GM23338 (cell line): ENCODE measurements around the gene DECR2. TPM values are rescaled to one million over a fixed set of nuclear protein-coding genes. Genes with fewer than 3 reads are reported as not detected.
"Not testable (repeated sequence)": the region's sequence is repeated elsewhere in the genome, so short reads cannot be mapped to it uniquely, and the experiment has no call there.

ENCODE experiments used
- ATAC-seq: fragments of 200-7000 bp; cut with Tn5 transposase; 3 replicates; pipeline ENCODE4 v1.9.1; 2020
- DNase-seq: peaks from one replicate; pipeline ENCODE4 v3.0.0-alpha.2; 2015; ENCODE audit warnings: low spot score
- H2AFZ ChIP-seq: fragments of 200-600 bp; sonication (generic); 2 replicates; pipeline ENCODE4 v1.8.0; 2016; ENCODE audit warnings: antibody characterized with exemption, mild to moderate bottlenecking, moderate library complexity
- H3F3A ChIP-seq: fragments of 200-600 bp; sonication (generic); replicated peaks from 2 replicates; pipeline ENCODE4 v1.8.0; 2017; ENCODE audit warnings: antibody characterized with exemption, mixed run types, low read depth
- H3K27ac ChIP-seq: fragments of 200-600 bp; sonication (generic); 2 replicates; pipeline ENCODE4 v1.6.1; 2016; ENCODE audit warnings: low read depth
- H3K27me3 ChIP-seq: fragments of 200-600 bp; sonication (generic); 2 replicates; pipeline ENCODE4 v1.8.0; 2016; ENCODE audit warnings: mild to moderate bottlenecking, mixed run types, moderate library complexity; ENCODE audit not compliant: insufficient read depth
- H3K36me3 ChIP-seq: fragments of 200-600 bp; sonication (generic); 2 replicates; pipeline ENCODE4 v1.8.0; 2016; ENCODE audit warnings: mild to moderate bottlenecking; ENCODE audit not compliant: insufficient read depth
- H3K4me1 ChIP-seq: fragments of 200-600 bp; sonication (generic); 2 replicates; pipeline ENCODE4 v1.8.0; 2016; ENCODE audit warnings: mild to moderate bottlenecking, moderate library complexity; ENCODE audit not compliant: insufficient read depth
- H3K4me2 ChIP-seq: fragments of 200-600 bp; sonication (generic); 2 replicates; pipeline ENCODE4 v1.7.1; 2017; ENCODE audit warnings: mixed run types
- H3K4me3 ChIP-seq: fragments of 200-600 bp; sonication (generic); 2 replicates; pipeline ENCODE4 v1.6.1; 2016; ENCODE audit warnings: mixed run types
- H3K79me2 ChIP-seq: fragments of 200-600 bp; sonication (generic); replicated peaks from 2 replicates; pipeline ENCODE4 v1.8.0; 2017; ENCODE audit warnings: mild to moderate bottlenecking; ENCODE audit not compliant: insufficient read depth
- H3K9me2 ChIP-seq: fragments of 200-600 bp; sonication (generic); 2 replicates; pipeline ENCODE4 v1.8.0; 2017; ENCODE audit not compliant: insufficient read depth
- H4K20me1 ChIP-seq: fragments of 200-600 bp; sonication (generic); replicated peaks from 2 replicates; pipeline ENCODE4 v1.8.0; 2017; ENCODE audit warnings: mild to moderate bottlenecking; ENCODE audit not compliant: insufficient read depth
- H3K27ac Mint-ChIP-seq: 2 replicates; pipeline ENCODE4 v1.8.0; 2020; ENCODE audit warnings: inconsistent platforms, mild to moderate bottlenecking, moderate library complexity, mixed read lengths
- H3K27me3 Mint-ChIP-seq: 3 replicates; pipeline ENCODE4 v1.8.0; 2022; ENCODE audit warnings: low read depth, mild to moderate bottlenecking, moderate library complexity, mixed read lengths, inconsistent platforms; ENCODE audit not compliant: insufficient read depth, poor library complexity
- H3K36me3 Mint-ChIP-seq: 3 replicates; pipeline ENCODE4 v1.8.0; 2021; ENCODE audit warnings: low read depth, mild to moderate bottlenecking, inconsistent platforms, moderate library complexity, mixed read lengths
- H3K4me1 Mint-ChIP-seq: 3 replicates; pipeline ENCODE4 v1.8.0; 2020; ENCODE audit warnings: mild to moderate bottlenecking, inconsistent platforms, mixed read lengths
- H3K4me3 Mint-ChIP-seq: 3 replicates; pipeline ENCODE4 v1.8.0; 2021; ENCODE audit warnings: moderate library complexity, mild to moderate bottlenecking, inconsistent platforms, mixed read lengths
- H3K9me3 Mint-ChIP-seq: 3 replicates; pipeline ENCODE4 v1.8.0; 2020; ENCODE audit warnings: moderate library complexity, mild to moderate bottlenecking, inconsistent platforms, mixed read lengths
- CTCF ChIP-seq, 2 experiments: fragments of 200-600 bp in 1 of 2; sonication (generic) in 1 of 2; conservative IDR thresholded peaks; 2 replicates each; pipeline versions ENCODE4 v1.5.1 to v1.6.1; 2016 to 2017; ENCODE audit warnings: antibody characterized with exemption in 2 of 2, low read depth in 2 of 2, mild to moderate bottlenecking in 2 of 2, moderate library complexity in 1 of 2
- EZH2 ChIP-seq: fragments of 200-600 bp; sonication (generic); IDR thresholded peaks from one replicate; pipeline ENCODE4 v1.8.0; 2017; ENCODE audit warnings: antibody characterized with exemption, mild to moderate bottlenecking, low read depth; ENCODE audit not compliant: unreplicated experiment
- JUNB ChIP-seq: IDR thresholded peaks from one replicate; pipeline ENCODE4 v1.6.1; 2016; ENCODE audit warnings: antibody characterized with exemption; ENCODE audit not compliant: unreplicated experiment
- NANOG ChIP-seq: IDR thresholded peaks from 2 replicates; pipeline ENCODE4 v1.6.1; 2016; ENCODE audit warnings: antibody characterized with exemption, borderline replicate concordance
- POLR2AphosphoS5 ChIP-seq: IDR thresholded peaks from 2 replicates; pipeline ENCODE4 v1.6.1; 2016; ENCODE audit warnings: antibody characterized with exemption, low read depth
- REST ChIP-seq: IDR thresholded peaks from one replicate; pipeline ENCODE4 v1.6.1; 2018; ENCODE audit warnings: antibody characterized with exemption; ENCODE audit not compliant: unreplicated experiment
- ZNF331 ChIP-seq: fragments of 250-450 bp; sonication (Bioruptor Pico); IDR thresholded peaks from 2 replicates; pipeline ENCODE4 v1.5.0; 2020; ENCODE audit warnings: low read depth, mild to moderate bottlenecking, moderate library complexity
- polyA plus RNA-seq: library from polyadenylated mRNA; unstranded; fragments of >200 nt; fragmentation: Nextera tagmentation; extraction: Ambion mirVana; gene quantifications from 2 replicates; pipeline ENCODE4 v1.2.1, GENCODE V29; 2016
- total RNA-seq: library from RNA; depleted of rRNA; stranded (reverse); fragments of >200 nt; shearing (Covaris generic); gene quantifications from 2 replicates; pipeline ENCODE4 v1.2.3, GENCODE V29; 2014
- TF ChIP-seq, protein P1 (sequence below): IDR thresholded peaks from 2 replicates; pipeline ENCODE4 v1.6.1; 2016; ENCODE audit warnings: antibody characterized with exemption

DECR2 gene
- total and polyA plus RNA-seq, 2 experiments from 2014 or later, result 20.3 to 26.9 TPM

DNA sequence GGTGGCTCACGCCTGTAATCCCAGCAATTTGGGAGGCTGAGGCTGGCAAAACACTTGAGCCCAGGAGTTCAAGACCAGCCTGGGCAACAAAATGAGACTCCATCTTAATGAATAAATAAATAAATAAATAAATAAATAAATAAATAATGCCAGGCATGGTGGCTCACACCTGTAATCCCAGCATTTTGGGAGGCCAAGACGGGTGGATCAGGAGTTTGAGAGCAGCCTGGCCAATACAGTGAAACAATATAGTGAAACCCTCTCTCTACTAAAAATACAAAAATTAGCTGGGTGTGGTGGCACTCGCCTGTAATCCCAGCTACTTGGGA lies 13.4 kb downstream of the DECR2 start:
- H2AFZ ChIP-seq, H3K27me3 Mint-ChIP-seq, H3K27ac ChIP-seq, H3K4me3 Mint-ChIP-seq, H3K36me3 ChIP-seq, ATAC-seq, H3K4me1 ChIP-seq, H3K4me1 Mint-ChIP-seq, H3F3A ChIP-seq, DNase-seq, H3K79me2 ChIP-seq, H3K4me3 ChIP-seq, H3K27ac Mint-ChIP-seq, H3K27me3 ChIP-seq, H3K36me3 Mint-ChIP-seq, H3K9me2 ChIP-seq, H3K9me3 Mint-ChIP-seq, H3K4me2 ChIP-seq, H4K20me1 ChIP-seq: not testable (repeated sequence)

DNA sequence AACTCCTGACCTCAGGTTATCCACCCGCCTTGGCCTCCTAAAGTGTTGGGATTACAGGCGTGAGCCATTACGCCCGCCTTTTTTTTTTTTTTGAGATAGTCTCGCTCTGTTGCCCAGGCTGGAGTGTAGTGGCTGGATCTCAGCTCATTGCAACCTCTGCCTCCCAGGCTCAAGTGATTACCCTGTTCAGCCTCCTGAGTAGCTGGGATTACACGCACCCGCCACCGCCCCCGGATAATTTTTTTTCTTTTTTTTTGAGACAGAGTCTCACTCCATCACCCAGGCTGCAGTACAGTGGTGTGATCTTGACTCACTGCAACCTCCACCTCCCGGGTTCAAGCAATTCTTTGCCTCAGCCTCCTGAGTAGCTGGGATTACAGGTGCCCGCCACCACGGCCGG lies 20.5 kb downstream of the DECR2 start:
- not testable (repeated sequence) for ATAC-seq, H3K9me2 ChIP-seq, H3K4me1 Mint-ChIP-seq, H3K79me2 ChIP-seq, H3K9me3 Mint-ChIP-seq, H3K27ac ChIP-seq, H3K36me3 ChIP-seq, H3F3A ChIP-seq, H3K4me3 ChIP-seq, H3K4me2 ChIP-seq, H4K20me1 ChIP-seq, H3K27ac Mint-ChIP-seq, H3K36me3 Mint-ChIP-seq, H3K4me3 Mint-ChIP-seq, DNase-seq, H3K4me1 ChIP-seq, H2AFZ ChIP-seq
- H3K27me3 Mint-ChIP-seq, result peaks cover 41% of the 10 kb centered on the region
- peaks cover 37% of the 10 kb centered on the region for H3K27me3 ChIP-seq

GRCh38 chr16:424033-424622 lies 22.4 kb downstream of the DECR2 start:
- H3K27me3 ChIP-seq, result peaks cover 43% of the 10 kb centered on the region
- H3K27ac ChIP-seq, result no peak overlapping the region
- H3K27me3 Mint-ChIP-seq, result peaks cover 48% of the 10 kb centered on the region
- ATAC-seq (no peak), DNase-seq (no peak)
- H3K79me2 ChIP-seq, result peaks cover 27% of the 10 kb centered on the region
- 0 out of 3 replicates have a peak, but pooled peaks cover 4% of the 10 kb centered on the region for H3K9me3 Mint-ChIP-seq
- peak overlapping the region; percentile 94 for H3K4me2 ChIP-seq
- H3K27ac Mint-ChIP-seq, result no peak overlapping the region
- H4K20me1 ChIP-seq, result peaks cover 19% of the 10 kb centered on the region
- peaks cover 9% of the 10 kb centered on the region; the same call in 1 of the 2 replicates for H3F3A ChIP-seq
- H3K36me3 Mint-ChIP-seq, result peaks cover 9% of the 10 kb centered on the region
- H3K9me2 ChIP-seq, result no peaks in the 10 kb centered on the region
- H2AFZ ChIP-seq, result peak overlapping the region; percentile 100
- H3K36me3 ChIP-seq, result no peaks in the 10 kb centered on the region
- H3K4me3 Mint-ChIP-seq, result peak overlapping the region; percentile 67
- H3K4me3 ChIP-seq, result peak overlapping the region; percentile 77
- H3K4me1 ChIP-seq, result peaks cover 8% of the 10 kb centered on the region
- peaks cover 11% of the 10 kb centered on the region for H3K4me1 Mint-ChIP-seq
- no peak for TF ChIP-seq JUNB
- TF ChIP-seq ZNF331 (CRISPR knock-in tag), result no peak
- no peak for TF ChIP-seq NANOG
- no peak for TF ChIP-seq REST
- no peak for TF ChIP-seq CTCF (conservative IDR thresholded peaks at IDR 0.05; ENCODE audit: low read depth in 2 of 2)
- no peak for TF ChIP-seq EZH2
- TF ChIP-seq, protein P1, sequence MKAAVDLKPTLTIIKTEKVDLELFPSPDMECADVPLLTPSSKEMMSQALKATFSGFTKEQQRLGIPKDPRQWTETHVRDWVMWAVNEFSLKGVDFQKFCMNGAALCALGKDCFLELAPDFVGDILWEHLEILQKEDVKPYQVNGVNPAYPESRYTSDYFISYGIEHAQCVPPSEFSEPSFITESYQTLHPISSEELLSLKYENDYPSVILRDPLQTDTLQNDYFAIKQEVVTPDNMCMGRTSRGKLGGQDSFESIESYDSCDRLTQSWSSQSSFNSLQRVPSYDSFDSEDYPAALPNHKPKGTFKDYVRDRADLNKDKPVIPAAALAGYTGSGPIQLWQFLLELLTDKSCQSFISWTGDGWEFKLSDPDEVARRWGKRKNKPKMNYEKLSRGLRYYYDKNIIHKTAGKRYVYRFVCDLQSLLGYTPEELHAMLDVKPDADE, result no peak
- no peak for TF ChIP-seq POLR2AphosphoS5
